SK-N-SH (cell line): ENCODE measurements around the gene YKT6. TPM values are rescaled to one million over a fixed set of nuclear protein-coding genes. Genes with fewer than 3 reads are reported as not detected.

Source experiments
- CTCF ChIA-PET: fragments of 300-600, 350-600 bp; formaldehyde crosslinking; extraction: SDS; loops from one replicate; lab custom pipeline; 2021; lab: Yijun Ruan, JAX
- POLR2A ChIA-PET: fragments of 350-600 bp; sonication (Branson Sonifier 250); formaldehyde crosslinking; extraction: SDS; loops from one replicate; lab custom pipeline; 2020; ENCODE audit warnings: antibody characterized with exemption, inconsistent platforms; lab: Yijun Ruan, JAX
- DNase-seq: peaks from one replicate; pipeline ENCODE4 v3.0.0; 2012
- H2AFZ ChIP-seq: fragments of 200-600 bp; sonication (generic); 2 replicates; pipeline ENCODE4 v1.8.1; 2016; ENCODE audit warnings: antibody characterized with exemption, mild to moderate bottlenecking, low read depth
- H3F3A ChIP-seq: fragments of 200-600 bp; sonication (generic); replicated peaks from 2 replicates; pipeline ENCODE3; 2016; ENCODE audit warnings: antibody characterized with exemption, mild to moderate bottlenecking; ENCODE audit not compliant: insufficient read depth
- H3K27ac ChIP-seq, 2 experiments: fragments of 200-500 bp in 1 of 2; fragments of 200-600 bp in 1 of 2; sonication (Bioruptor generic) in 1 of 2; sonication (generic), shearing (Covaris generic) in 1 of 2; 2 replicates each; pipeline versions ENCODE4 v1.5.1 to v1.6.1; 2014 to 2016; ENCODE audit warnings: low read depth in 2 of 2, inconsistent platforms in 1 of 2, low read length in 1 of 2, mild to moderate bottlenecking in 1 of 2, mixed read lengths in 1 of 2
- H3K27me3 ChIP-seq: fragments of 200-600 bp; sonication (generic), shearing (Covaris generic); 2 replicates; pipeline ENCODE4 v1.6.1; 2016; ENCODE audit warnings: mixed run types; ENCODE audit not compliant: insufficient read depth
- H3K36me3 ChIP-seq, 2 experiments: fragments of 200-500 bp in 1 of 2; fragments of 200-600 bp in 1 of 2; sonication (Bioruptor generic) in 1 of 2; sonication (generic) in 1 of 2; replicated peaks in 1 of 2; 2 replicates each; pipeline versions ENCODE3 to v1.5.1; 2014 to 2016; ENCODE audit warnings: low read length in 1 of 2, mild to moderate bottlenecking in 1 of 2; ENCODE audit not compliant: insufficient read depth in 2 of 2, control insufficient read depth in 1 of 2
- H3K4me1 ChIP-seq, 2 experiments: fragments of 200-500 bp in 1 of 2; fragments of 200-600 bp in 1 of 2; sonication (Bioruptor generic) in 1 of 2; sonication (generic), shearing (Covaris generic) in 1 of 2; 2 replicates each; pipeline versions ENCODE4 v1.5.1 to v1.6.1; 2014 to 2016; ENCODE audit warnings: low read depth in 1 of 2, low read length in 1 of 2, mixed run types in 1 of 2; ENCODE audit not compliant: insufficient read depth in 2 of 2, control insufficient read depth in 1 of 2
- H3K4me2 ChIP-seq: fragments of 200-600 bp; sonication (generic), shearing (Covaris generic); 2 replicates; pipeline ENCODE4 v1.6.1; 2017; ENCODE audit warnings: mixed run types
- H3K4me3 ChIP-seq, 2 experiments: fragments of 200-500 bp in 1 of 2; fragments of 200-600 bp in 1 of 2; sonication (Bioruptor generic) in 1 of 2; sonication (generic), shearing (Covaris generic) in 1 of 2; 2 replicates each; pipeline versions ENCODE4 v1.5.1 to v1.8.1; 2014 to 2016; ENCODE audit warnings: low read depth in 2 of 2, inconsistent platforms in 1 of 2, low read length in 1 of 2, mild to moderate bottlenecking in 1 of 2, mixed read lengths in 1 of 2, moderate library complexity in 1 of 2
- H3K79me2 ChIP-seq: fragments of 200-600 bp; sonication (generic); 2 replicates; pipeline ENCODE4 v1.8.1; 2017; ENCODE audit warnings: mild to moderate bottlenecking; ENCODE audit not compliant: insufficient read depth
- H3K9ac ChIP-seq: fragments of 200-600 bp; sonication (generic); 2 replicates; pipeline ENCODE4 v1.6.1; 2017; ENCODE audit warnings: mixed run types
- H3K9me2 ChIP-seq: fragments of 200-600 bp; sonication (generic); 2 replicates; pipeline ENCODE4 v1.6.1; 2017; ENCODE audit warnings: mixed run types
- H3K9me3 ChIP-seq: fragments of 200-600 bp; sonication (generic); 2 replicates; pipeline ENCODE4 v1.6.1; 2017; ENCODE audit warnings: mixed run types, mild to moderate bottlenecking, moderate library complexity
- H4K20me1 ChIP-seq: fragments of 200-600 bp; sonication (generic); 2 replicates; pipeline ENCODE4 v1.6.1; 2017; ENCODE audit warnings: mild to moderate bottlenecking, mixed run types; ENCODE audit not compliant: insufficient read depth
- CHD2 ChIP-seq: fragments of 150-350 bp; IDR thresholded peaks from 2 replicates; pipeline ENCODE4 v1.6.1; 2018; ENCODE audit warnings: low read length; ENCODE audit not compliant: partially characterized antibody
- CTCF ChIP-seq: fragments of 200-600 bp; sonication (generic); IDR thresholded peaks from 2 replicates; pipeline ENCODE4 v1.6.1; 2017; ENCODE audit warnings: antibody characterized with exemption, mild to moderate bottlenecking, moderate library complexity
- ELF1 ChIP-seq: IDR thresholded peaks from 2 replicates; pipeline ENCODE4 v1.4.0; 2012
- EP300 ChIP-seq, 2 experiments: IDR thresholded peaks; 2 replicates each; pipeline versions ENCODE4 v1.4.0 to v1.6.1; 2012; ENCODE audit warnings: borderline replicate concordance in 1 of 2, low read depth in 1 of 2, low read length in 1 of 2
- FOXM1 ChIP-seq: IDR thresholded peaks from 2 replicates; pipeline ENCODE4 v1.4.0; 2012; ENCODE audit warnings: low read depth, mild to moderate bottlenecking
- JUND ChIP-seq: IDR thresholded peaks from 2 replicates; pipeline ENCODE4 v1.4.0; 2012
- MEF2A ChIP-seq: IDR thresholded peaks from 2 replicates; pipeline ENCODE4 v1.4.0; 2012; ENCODE audit warnings: low read depth, borderline replicate concordance
- MXI1 ChIP-seq: IDR thresholded peaks from 2 replicates; pipeline ENCODE4 v1.6.1; 2012; ENCODE audit warnings: mild to moderate bottlenecking, low read depth, low read length, improper control_type of control experiment
- NFIC ChIP-seq: IDR thresholded peaks from 2 replicates; pipeline ENCODE4 v1.4.0; 2012; ENCODE audit warnings: borderline replicate concordance
- POLR2AphosphoS5 ChIP-seq: IDR thresholded peaks from 2 replicates; pipeline ENCODE4 v1.6.1; 2012; ENCODE audit warnings: low read depth, low read length
- REST ChIP-seq: IDR thresholded peaks from 2 replicates; pipeline ENCODE4 v1.6.1; 2012; ENCODE audit warnings: mild to moderate bottlenecking, low read depth, low read length, moderate library complexity
- RXRA ChIP-seq: IDR thresholded peaks from 2 replicates; pipeline ENCODE4 v1.4.0; 2012; ENCODE audit warnings: low read depth, mild to moderate bottlenecking, borderline replicate concordance
- SIN3A ChIP-seq: IDR thresholded peaks from 2 replicates; pipeline ENCODE4 v1.6.1; 2012; ENCODE audit warnings: low read depth, mild to moderate bottlenecking, low read length, moderate library complexity, borderline replicate concordance
- TAF1 ChIP-seq: IDR thresholded peaks from 2 replicates; pipeline ENCODE4 v1.6.1; 2012; ENCODE audit warnings: low read depth, mild to moderate bottlenecking, low read length, moderate library complexity, borderline replicate concordance
- TCF12 ChIP-seq: IDR thresholded peaks from 2 replicates; pipeline ENCODE4 v1.4.0; 2012
- TEAD4 ChIP-seq: IDR thresholded peaks from 2 replicates; pipeline ENCODE4 v1.4.0; 2012; ENCODE audit warnings: mild to moderate bottlenecking, borderline replicate concordance; ENCODE audit not compliant: insufficient read depth
- ZBTB33 ChIP-seq: IDR thresholded peaks from 2 replicates; pipeline ENCODE4 v1.4.0; 2012; ENCODE audit warnings: low read depth, borderline replicate concordance
- WGBS: methylation state at CpG from one replicate; pipeline ENCODE4 v1.1.6; 2017; ENCODE audit warnings: low lambda C conversion rate; 5-methylcytosine and 5-hydroxymethylcytosine counted together
- polyA plus RNA-seq, 3 experiments: library from polyadenylated mRNA; depleted of rRNA; stranded (reverse); fragments of >200 nt; gene quantifications; 2 replicates each; pipeline ENCODE4 v1.2.3, GENCODE V29; 2012

Gene YKT6
- polyA plus RNA-seq, 1 of the 3 experiments (the other 2 are of a cell fraction) = 170 TPM

GRCh38 chr7:44229546-44230105 is 28.8 kb downstream of the YKT6 start:
- Histone ChIP-seq H3K9me2 (no peaks in the 10 kb centered on the region), H4K20me1 (no peaks in the 10 kb centered on the region), H3K9ac (no peak overlapping the region), H3K27ac (no peak overlapping the region), H3K4me3 (no peak overlapping the region), H3K9me3 (no peaks in the 10 kb centered on the region), H2AFZ (no peak overlapping the region), H3K27me3 (no peaks in the 10 kb centered on the region), H3K4me1 (peaks cover 0 to 20% of the 10 kb centered on the region in 2 experiments; a peak in 1 of 4 replicates), H3K36me3 (no peaks in the 10 kb centered on the region), H3F3A (no peaks in the 10 kb centered on the region), H3K4me2 (no peak overlapping the region), H3K79me2 (no peaks in the 10 kb centered on the region)
- no peak for DNase-seq
- ChIA-PET CTCF (interaction anchor here (1.7 to 2.8 kb wide), 3 partner anchors 11 to 17 kb away, joined by 3 to 19 read pairs (median 9); no protein-coding TSS in a partner anchor), POLR2A (no interaction called here)
- WGBS = 60% methylated on average over 6 of the region's 11 CpGs
- TF ChIP-seq MXI1 (no peak), FOXM1 (no peak)

GRCh38 chr7:44230286-44230685 is 29.5 kb downstream of the YKT6 start:
- CTCF ChIA-PET = interaction anchor here (0.8 to 2.8 kb wide), 2 partner anchors 11 to 158 kb away, joined by 3 to 19 read pairs; no protein-coding TSS in a partner anchor
- 87% methylated on average over 7 of the region's 7 CpGs for WGBS

More at GRCh38 chr7:44230286-44230685, 29.5 kb downstream of the YKT6 start:
- Histone ChIP-seq H4K20me1 (no peaks in the 10 kb centered on the region), H3K9me2 (no peaks in the 10 kb centered on the region), H3K9me3 (no peaks in the 10 kb centered on the region), H2AFZ (no peak overlapping the region), H3K9ac (no peak overlapping the region), H3K4me1 (peaks cover 0 to 20% of the 10 kb centered on the region in 2 experiments; a peak in 1 of 4 replicates), H3K27ac (no peak overlapping the region), H3F3A (no peaks in the 10 kb centered on the region), H3K4me3 (no peak overlapping the region), H3K4me2 (no peak overlapping the region), H3K36me3 (no peaks in the 10 kb centered on the region), H3K27me3 (no peaks in the 10 kb centered on the region), H3K79me2 (no peaks in the 10 kb centered on the region)
- POLR2A ChIA-PET = no interaction called here
- no peak for DNase-seq
- TF ChIP-seq POLR2AphosphoS5 (no peak), REST (no peak), CTCF (no peak), JUND (no peak), TCF12 (no peak), TAF1 (no peak), ZBTB33 (no peak), NFIC (no peak), CHD2 (no peak), SIN3A (no peak), RXRA (no peak), EP300 (IDR thresholded peaks at IDR 0.05; ENCODE audit: borderline replicate concordance in 1 of 2, low read depth in 1 of 2, low read length in 1 of 2) (no peak), MEF2A (no peak), TEAD4 (no peak), ELF1 (no peak)
